Erythroblast (primary cell): ENCODE measurements around the gene STK38.

ENCODE experiments used
- GATA1 ChIP-seq: IDR thresholded peaks from 2 replicates; pipeline ENCODE4 v1.6.1; 2011; ENCODE audit warnings: low read depth, mild to moderate bottlenecking, control low read depth, low read length, moderate library complexity
- POLR2A ChIP-seq: IDR thresholded peaks from 2 replicates; pipeline ENCODE4 v1.6.1; 2011; ENCODE audit warnings: mild to moderate bottlenecking, low read length

- no peak for TF ChIP-seq POLR2A
- TF ChIP-seq GATA1: no peak
Observed at GRCh38 chr6:36504181-36504580, 43.1 kb downstream of the STK38 start.
